ENCODE results near the gene IQCM.

Gene IQCM

GRCh38 chr4:149793459-149793858 is 22.2 kb downstream of the IQCM start:
- TF ChIP-seq GATA3 (IDR thresholded peaks at IDR 0.05; ENCODE audit: low read depth, low read length) (no peak), GATA2 (IDR thresholded peaks at IDR 0.05; ENCODE audit: low read depth, low read length) (no peak)

- no peak for TF ChIP-seq GATA3 (IDR thresholded peaks at IDR 0.05; ENCODE audit: low read depth, low read length)
- no peak for TF ChIP-seq GATA2 (IDR thresholded peaks at IDR 0.05; ENCODE audit: low read depth, low read length)
These were observed 23.8 kb downstream of the IQCM start for GRCh38 chr4:149791851-149792250.

- TF ChIP-seq GATA2 (IDR thresholded peaks at IDR 0.05; ENCODE audit: low read depth, low read length) (no peak), GATA3 (IDR thresholded peaks at IDR 0.05; ENCODE audit: low read depth, low read length) (no peak)
These were observed 25.3 kb downstream of the IQCM start for GRCh38 chr4:149790172-149790907.

GRCh38 chr4:149788300-149788699 is 27.3 kb downstream of the IQCM start:
- TF ChIP-seq GATA2 (IDR thresholded peaks at IDR 0.05; ENCODE audit: low read depth, low read length) (no peak), GATA3 (IDR thresholded peaks at IDR 0.05; ENCODE audit: low read depth, low read length) (no peak)

GRCh38 chr4:149785696-149786431 is 29.8 kb downstream of the IQCM start:
- TF ChIP-seq GATA3 (IDR thresholded peaks at IDR 0.05; ENCODE audit: low read depth, low read length) (no peak), GATA2 (IDR thresholded peaks at IDR 0.05; ENCODE audit: low read depth, low read length) (no peak)

GRCh38 chr4:149784018-149784417 is 31.6 kb downstream of the IQCM start:
- TF ChIP-seq GATA2 (IDR thresholded peaks at IDR 0.05; ENCODE audit: low read depth, low read length): no peak
- no peak for TF ChIP-seq GATA3 (IDR thresholded peaks at IDR 0.05; ENCODE audit: low read depth, low read length)

GRCh38 chr4:149781150-149781549 is 34.5 kb downstream of the IQCM start:
- TF ChIP-seq GATA2 (IDR thresholded peaks at IDR 0.05; ENCODE audit: low read depth, low read length): no peak
- no peak for TF ChIP-seq GATA3 (IDR thresholded peaks at IDR 0.05; ENCODE audit: low read depth, low read length)

- TF ChIP-seq GATA2 (IDR thresholded peaks at IDR 0.05; ENCODE audit: low read depth, low read length) (no peak), GATA3 (IDR thresholded peaks at IDR 0.05; ENCODE audit: low read depth, low read length) (no peak)
These were observed 47.2 kb downstream of the IQCM start for GRCh38 chr4:149768477-149768876.

- TF ChIP-seq GATA3 (IDR thresholded peaks at IDR 0.05; ENCODE audit: low read depth, low read length): no peak
- no peak for TF ChIP-seq GATA2 (IDR thresholded peaks at IDR 0.05; ENCODE audit: low read depth, low read length)
These were observed 49.5 kb downstream of the IQCM start for GRCh38 chr4:149766135-149766534.

- TF ChIP-seq GATA2 (IDR thresholded peaks at IDR 0.05; ENCODE audit: low read depth, low read length) (no peak), GATA3 (IDR thresholded peaks at IDR 0.05; ENCODE audit: low read depth, low read length) (no peak)
These were observed 50.0 kb downstream of the IQCM start for GRCh38 chr4:149765630-149766029.

- TF ChIP-seq GATA3 (IDR thresholded peaks at IDR 0.05; ENCODE audit: low read depth, low read length) (no peak), GATA2 (IDR thresholded peaks at IDR 0.05; ENCODE audit: low read depth, low read length) (no peak)
These were observed 59.7 kb downstream of the IQCM start for GRCh38 chr4:149755969-149756368.

- TF ChIP-seq GATA3 (IDR thresholded peaks at IDR 0.05; ENCODE audit: low read depth, low read length) (no peak), GATA2 (IDR thresholded peaks at IDR 0.05; ENCODE audit: low read depth, low read length) (no peak)
These were observed 61.1 kb downstream of the IQCM start for GRCh38 chr4:149754526-149754925.

- TF ChIP-seq GATA2 (IDR thresholded peaks at IDR 0.05; ENCODE audit: low read depth, low read length): no peak
- no peak for TF ChIP-seq GATA3 (IDR thresholded peaks at IDR 0.05; ENCODE audit: low read depth, low read length)
These were observed 62.9 kb downstream of the IQCM start for GRCh38 chr4:149752729-149753128.

- TF ChIP-seq GATA3 (IDR thresholded peaks at IDR 0.05; ENCODE audit: low read depth, low read length) (no peak), GATA2 (IDR thresholded peaks at IDR 0.05; ENCODE audit: low read depth, low read length) (no peak)
These were observed 64.5 kb downstream of the IQCM start for GRCh38 chr4:149751174-149751573.

- TF ChIP-seq GATA3 (IDR thresholded peaks at IDR 0.05; ENCODE audit: low read depth, low read length) (no peak), GATA2 (IDR thresholded peaks at IDR 0.05; ENCODE audit: low read depth, low read length) (no peak)
These were observed 65.9 kb downstream of the IQCM start for GRCh38 chr4:149749784-149750183.
